ENCODE results near the gene IL2RG.
A peak's percentile ranks its signal among the peaks of the same experiment; 100 is the strongest.

The IL2RG gene

DNA sequence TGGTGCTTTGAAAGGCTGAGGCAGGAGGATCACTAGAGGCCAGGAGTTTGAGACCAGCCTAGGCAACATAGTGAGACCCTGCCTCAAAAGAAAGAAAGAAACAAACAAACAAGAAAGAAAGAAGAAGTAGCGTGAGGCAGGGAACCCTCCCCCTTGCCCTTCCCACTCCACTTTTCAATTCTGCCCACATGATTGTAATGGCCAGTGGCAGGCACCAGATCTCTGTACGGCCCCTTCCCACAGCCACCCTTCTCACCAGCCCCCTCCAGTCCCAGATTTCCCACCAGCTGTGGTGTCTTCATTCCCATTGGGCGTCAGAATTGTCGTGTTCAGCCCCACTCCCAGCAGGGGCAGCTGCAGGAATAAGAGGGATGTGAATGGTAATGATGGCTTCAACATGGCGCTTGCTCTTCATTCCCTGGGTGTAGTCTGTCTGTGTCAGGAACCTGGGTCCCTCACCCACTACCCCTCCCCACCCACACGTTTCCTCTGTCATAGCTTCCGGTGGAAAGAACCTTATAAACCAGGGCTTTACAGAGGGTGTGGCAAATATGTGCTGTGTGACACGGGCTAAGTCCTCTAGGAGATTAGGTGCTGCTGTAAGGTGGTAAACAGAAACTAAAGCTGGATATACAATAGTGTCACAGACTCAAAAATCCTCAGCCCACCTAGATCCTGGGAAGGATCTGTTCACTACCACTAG lies at the start of gene IL2RG:
TSS of gene IL2RG (minus strand) at position 437 of the 703 bp plus-strand sequence. CDS start at position 399, 38 bp downstream.
- no peak for DNase-seq

GRCh38 chrX:71160475-71160874 lies 49.1 kb upstream of the IL2RG start:
- no peak for DNase-seq

GRCh38 chrX:71159335-71159734 lies 48.0 kb upstream of the IL2RG start:
- DNase-seq: no peak

GRCh38 chrX:71158603-71159002 lies 47.2 kb upstream of the IL2RG start:
- DNase-seq: no peak

DNA sequence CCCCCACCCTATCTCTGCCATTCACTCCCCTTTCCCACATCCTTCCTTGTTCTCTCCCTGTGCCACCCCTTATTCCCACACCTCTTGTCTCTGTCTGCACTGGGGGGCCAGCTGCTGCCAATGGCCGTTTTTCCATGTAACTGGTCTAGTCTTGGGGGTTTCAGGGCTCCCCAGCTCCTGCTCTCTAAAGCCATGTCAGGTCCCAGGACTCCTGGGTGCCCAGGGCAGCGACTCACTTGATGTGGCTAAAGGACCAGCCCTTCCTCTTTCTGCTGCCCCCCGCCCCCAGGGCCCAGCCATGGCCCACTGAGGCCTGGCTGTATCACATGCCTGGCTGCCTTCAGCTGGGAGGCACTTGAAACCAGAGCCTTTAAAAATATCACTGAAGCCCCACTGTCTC lies 43.3 kb upstream of the IL2RG start:
- no peak for DNase-seq

DNA sequence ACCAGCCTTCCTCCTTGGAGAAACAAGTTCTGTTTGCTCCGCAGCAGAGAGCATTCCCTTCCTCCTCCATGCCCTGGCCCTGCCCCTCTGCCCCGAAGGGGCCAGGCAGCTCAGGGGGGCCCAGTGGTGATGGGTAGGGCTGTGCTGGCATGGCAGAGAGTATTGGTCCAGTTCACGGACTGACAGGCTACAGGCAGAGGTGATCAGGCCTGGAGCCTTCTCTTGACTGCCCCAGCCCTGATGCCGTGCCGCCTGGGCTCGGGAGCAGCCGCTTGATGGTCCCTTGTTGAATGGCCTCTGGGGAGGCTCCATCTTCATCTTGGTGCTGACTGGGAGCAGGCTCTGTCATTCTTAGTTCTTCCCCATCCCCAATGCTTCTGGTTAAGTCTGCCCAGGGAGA lies 42.8 kb upstream of the IL2RG start:
- no peak for DNase-seq

DNA sequence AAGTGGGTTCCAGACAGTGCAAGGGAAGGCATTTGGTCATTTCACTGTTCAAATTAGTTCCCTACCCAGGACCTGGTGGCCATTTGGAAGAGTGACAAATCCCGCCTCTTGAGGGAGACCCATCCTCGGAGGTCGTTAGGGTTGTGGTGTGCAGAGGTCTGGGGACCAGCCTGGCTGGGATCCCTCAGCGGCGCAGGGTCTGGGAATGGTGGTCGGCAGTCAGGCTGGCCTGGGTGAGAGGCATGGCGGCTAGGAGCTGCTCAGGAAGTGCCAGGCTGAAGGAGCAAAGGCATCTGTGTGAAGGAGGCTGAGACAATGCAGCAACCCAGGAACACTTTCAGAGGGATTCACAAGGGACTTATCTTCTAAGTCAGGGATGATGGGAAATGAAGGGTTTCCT lies 40.0 kb upstream of the IL2RG start:
- DNase-seq: no peak

- no peak for DNase-seq
Measured at GRCh38 chrX:71148278-71148663, 36.9 kb upstream of the IL2RG start.

- no peak for DNase-seq
Measured at GRCh38 chrX:71147496-71148277, 36.3 kb upstream of the IL2RG start.

DNA sequence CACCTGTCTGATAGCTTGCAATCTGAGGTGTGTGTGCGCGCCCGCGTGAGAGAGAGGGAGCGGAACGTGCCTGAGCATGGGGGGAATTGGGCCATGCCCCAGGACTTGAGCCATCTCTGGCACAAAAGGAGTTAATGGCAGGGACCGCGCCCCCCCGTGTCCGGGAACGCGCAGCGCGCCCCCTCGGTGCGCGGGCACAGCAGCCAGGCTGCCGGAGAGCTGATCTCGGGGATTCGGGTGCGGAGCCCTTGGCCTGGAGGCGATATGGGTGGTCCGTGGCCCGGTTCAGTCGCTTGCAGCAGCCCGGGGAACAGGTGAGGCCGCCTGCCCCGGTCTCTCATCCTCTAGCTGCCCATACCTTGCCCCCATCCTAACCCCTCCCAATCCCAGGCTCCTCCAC lies 33.3 kb upstream of the IL2RG start, which contains the start of gene NLGN3:
TSS of gene NLGN3 (plus strand) at position 191 of the 400 bp plus-strand sequence. CDS start 2,909 bp downstream, outside the sequence.
- no peak for DNase-seq

GRCh38 chrX:71143508-71143907 lies 32.1 kb upstream of the IL2RG start:
- no peak for DNase-seq

DNA sequence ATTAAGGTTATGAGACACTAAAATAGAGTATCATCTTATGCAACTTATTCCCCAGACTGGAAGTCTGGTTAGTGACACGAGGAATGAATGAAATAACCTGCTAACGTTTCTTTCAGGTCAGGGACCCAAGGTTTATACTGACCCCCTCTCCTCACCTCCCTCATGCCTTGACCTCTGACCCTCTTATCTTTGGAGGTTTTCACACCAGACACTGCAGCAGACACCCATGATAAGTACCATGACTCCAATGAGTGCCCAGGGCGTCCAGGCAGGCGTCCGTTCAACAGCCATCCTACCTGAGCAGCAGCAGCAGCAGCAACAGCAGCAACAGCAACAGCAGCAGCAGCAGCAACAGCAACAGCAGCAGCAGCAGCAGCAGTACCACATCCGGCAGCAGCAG lies 29.1 kb upstream of the IL2RG start:
- DNase-seq: no peak

GRCh38 chrX:71131510-71131909 lies 20.1 kb upstream of the IL2RG start:
- no peak for DNase-seq

- DNase-seq: peak; percentile 18
Measured at GRCh38 chrX:71128915-71129765, 17.8 kb upstream of the IL2RG start.

DNA sequence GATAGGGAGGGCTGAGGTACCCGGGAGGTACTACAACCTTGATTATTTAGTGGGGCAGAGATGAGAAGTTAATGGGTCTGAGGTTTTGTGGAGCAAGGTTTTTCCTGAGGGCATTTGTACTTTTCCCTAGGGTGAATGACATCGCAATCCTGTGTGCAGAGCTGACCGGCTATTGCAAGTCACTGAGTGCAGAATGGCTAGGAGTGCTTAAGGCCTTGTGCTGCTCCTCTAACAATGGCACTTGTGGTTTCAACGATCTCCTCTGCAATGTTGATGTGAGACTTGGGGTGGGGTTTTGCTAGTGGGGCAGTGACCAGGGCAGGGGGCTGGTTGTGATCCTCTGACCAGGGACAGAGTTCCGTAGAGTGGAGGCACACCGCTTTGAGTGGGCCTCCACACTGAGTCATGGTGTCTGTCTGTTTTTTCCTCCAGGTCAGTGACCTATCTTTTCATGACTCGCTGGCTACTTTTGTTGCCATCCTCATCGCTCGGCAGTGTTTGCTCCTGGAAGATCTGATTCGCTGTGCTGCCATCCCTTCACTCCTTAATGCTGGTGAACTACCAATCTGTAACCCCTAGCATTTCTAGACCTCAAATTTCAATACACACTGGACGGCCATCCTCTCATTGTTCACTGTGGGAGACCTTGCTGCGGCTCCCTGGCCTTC lies 16.9 kb upstream of the IL2RG start:
- DNase-seq: no peak

DNA sequence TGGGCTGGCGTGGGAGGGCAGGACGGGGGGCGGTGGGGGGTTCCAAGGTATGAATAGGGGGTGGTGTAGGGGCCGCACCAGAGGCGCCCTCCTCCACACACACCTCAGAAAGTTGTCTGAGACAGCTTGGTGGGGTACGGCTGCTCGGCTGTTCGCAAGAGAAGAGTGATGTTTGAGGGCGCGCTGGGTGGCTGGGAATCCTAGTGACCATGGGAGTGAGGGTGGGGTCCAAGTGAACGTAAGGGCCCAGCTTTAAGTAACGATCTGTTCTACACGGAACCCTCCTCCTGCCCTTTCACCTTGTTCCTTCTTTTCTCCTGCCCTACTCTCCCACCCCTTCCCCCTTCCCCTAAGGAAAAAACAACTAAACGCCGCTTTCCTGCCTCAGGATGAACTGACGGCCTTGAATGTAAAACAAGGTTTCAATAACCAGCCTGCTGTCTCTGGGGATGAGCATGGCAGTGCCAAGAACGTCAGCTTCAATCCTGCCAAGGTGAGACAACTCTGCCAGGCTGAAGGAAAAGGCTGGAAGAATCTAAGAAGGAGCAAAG lies 7.7 kb upstream of the IL2RG start:
- DNase-seq: no peak

- DNase-seq: peak; percentile 78
Measured at GRCh38 chrX:71118032-71118984, 6.9 kb upstream of the IL2RG start, which contains the start of gene MED12. TSS of gene MED12 (plus strand) at chrX:71118596. CDS start at chrX:71118755, 159 bp downstream.

DNA sequence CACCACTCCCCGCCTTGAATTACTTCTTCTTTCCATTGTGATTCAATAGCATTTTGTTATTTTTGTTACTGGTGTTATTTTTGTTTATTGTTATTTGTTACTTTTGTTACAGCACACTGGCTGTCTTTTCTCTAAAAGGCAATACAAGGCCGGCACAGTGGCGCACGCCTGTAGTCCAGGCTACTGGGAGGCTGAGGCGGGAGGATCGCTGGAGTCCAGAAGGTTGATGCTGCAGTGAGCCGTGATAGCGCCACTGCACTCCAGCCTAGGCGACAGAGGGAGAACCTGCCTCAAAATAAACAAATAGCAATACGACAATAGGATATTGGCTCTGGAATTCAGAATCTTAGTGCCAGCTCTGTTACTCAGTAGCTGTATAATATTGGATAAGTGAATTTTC lies 6.0 kb upstream of the IL2RG start:
- DNase-seq: no peak

DNA sequence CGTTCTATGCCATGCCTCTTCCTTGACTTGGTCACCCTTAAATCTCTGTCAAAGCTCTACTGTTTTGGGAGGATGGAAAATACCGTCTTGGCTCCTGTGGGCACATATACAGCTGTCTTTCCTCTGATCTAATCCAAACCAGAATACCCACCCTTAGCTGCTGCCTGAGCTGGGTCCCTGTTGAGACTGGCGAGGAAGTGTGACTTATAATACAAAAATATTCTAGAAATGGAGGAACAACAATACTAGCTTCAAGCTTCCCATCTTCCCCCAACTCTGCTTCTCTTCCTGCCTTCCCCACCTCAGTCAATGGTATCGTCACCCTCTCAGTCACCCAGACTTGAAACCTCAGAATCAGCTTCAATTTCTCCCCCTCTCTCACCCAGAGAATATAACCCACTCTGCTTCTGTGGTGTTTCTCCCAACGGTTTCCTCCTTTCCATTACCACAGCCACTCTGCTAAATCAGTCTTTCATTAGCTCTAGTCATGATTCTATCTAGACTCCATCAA lies 599 bp upstream of the IL2RG start:
- no peak for DNase-seq

DNA sequence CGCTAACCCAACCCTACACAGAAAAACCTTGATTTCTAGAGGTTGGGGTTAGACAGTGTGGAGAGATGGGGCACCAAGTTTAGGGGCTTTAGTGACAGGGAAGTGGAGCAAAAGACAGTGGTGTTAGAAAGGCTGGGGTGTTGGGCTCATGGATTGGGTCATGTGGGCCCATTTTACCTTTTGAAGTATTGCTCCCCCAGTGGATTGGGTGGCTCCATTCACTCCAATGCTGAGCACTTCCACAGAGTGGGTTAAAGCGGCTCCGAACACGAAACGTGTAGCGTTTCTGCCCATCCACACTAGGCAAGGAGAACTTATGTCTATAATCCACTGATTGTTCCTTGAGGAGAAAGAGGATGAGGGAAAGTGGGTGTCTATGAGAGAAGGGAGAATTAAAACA lies 2.3 kb downstream of the IL2RG start:
- DNase-seq: no peak
